Ammon's horn (tissue), 1 donor: ENCODE data around the gene ANO4.
A peak's percentile ranks its signal among the peaks of the same experiment; 100 is the strongest.

Source experiments
- DNase-seq: peaks from one replicate; pipeline ENCODE4 v3.0.0-alpha.2; 2016; ENCODE audit warnings: low spot score

The ANO4 gene

GRCh38 chr12:100794441-100795173 lies at the start of gene ANO4:
ANO4 (plus strand) TSS chr12:100794776; CDS start chr12:100901786, 107,010 bp downstream.
- DNase-seq: peak; percentile 73

DNA sequence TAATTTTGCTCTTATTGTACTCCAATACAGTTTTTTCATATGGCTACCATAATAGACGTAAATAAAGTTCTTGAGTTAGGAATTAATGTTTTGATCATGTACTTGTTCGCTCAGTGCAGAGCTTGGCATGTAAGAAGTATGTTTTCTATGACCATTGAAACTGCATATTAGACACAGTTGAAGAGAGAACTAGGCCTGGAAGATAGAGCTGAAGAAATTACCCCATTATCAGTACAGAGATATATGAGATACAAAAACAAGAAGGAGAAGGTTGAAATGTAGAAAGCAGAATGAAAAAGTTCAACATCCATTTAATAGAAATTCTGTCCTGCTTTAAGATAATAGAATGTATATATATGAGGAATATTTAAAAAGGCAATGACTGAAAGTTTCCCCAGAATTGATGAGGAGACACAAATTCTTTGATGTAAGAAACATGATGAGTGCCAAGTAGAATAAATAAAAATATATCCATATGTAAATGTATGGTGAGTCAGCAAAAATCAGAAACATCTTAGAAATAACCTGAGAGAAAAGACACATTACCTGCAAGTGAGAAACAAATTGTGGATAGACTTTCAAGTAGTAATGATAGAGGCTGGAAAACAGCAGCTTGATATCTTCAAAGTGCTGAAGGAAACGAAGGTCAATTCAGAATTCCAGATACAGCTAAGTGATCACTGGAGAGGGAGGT lies 49.1 kb upstream of the ANO4 start:
- DNase-seq: no peak

DNA sequence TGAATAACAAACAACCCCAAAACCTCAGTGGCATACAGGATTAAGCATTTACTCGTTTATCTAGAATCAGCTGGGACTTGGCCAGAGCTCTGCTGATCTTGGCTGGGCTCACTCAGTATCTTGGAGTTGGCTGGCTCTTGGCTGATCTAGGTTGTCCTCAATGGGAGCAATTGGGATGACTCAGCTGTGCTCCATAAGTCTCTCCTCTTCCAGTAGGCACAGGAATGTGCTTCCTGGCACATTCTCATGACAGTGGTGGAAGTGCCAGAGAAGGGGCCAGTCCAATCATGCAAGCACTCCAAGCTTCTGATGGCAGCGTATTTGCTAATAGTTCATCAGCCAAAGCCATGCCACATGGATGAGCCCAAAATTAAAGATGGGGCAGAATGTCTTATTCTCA lies 41.7 kb upstream of the ANO4 start:
- DNase-seq: no peak

DNA sequence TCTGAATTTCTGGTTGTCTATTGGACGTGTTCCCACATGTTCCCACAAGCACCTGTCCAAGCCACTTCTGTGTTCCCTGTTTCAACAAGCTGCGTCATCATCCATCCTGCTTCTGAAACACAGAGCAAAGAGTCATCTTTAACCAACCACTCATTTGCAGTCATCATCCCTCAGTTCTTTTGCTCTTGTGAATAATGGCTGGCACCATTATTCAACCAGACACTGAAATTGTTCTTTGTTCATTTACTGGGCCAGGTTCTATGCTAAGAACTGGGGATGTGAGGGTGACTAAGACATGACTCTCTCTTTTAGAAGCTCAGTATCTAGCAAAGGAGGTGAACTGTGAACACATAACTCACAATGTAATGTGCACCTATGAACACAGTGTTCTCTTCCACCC lies 40.7 kb upstream of the ANO4 start:
- DNase-seq: peak; percentile 66

DNA sequence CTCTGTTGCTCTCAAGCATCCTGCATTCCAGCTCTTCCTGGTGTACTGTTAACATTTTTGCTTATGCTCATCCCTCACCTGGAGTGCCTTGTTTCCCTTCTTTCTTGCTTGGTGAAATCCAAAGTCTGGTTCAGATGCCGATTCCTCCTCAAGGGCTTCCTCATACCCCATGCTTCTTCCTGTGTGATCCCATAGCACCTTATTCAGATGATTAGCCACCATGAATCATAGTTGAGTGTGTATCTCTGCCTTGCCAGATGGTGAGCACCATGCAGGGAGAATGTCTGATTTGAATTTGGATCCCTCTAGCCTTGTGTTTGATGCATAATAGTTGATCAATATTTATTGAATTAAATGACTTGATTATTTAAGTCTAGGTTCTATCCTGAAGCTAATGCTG lies 39.4 kb upstream of the ANO4 start:
- DNase-seq: no peak

GRCh38 chr12:100758083-100758482 lies 36.5 kb upstream of the ANO4 start:
- no peak for DNase-seq

GRCh38 chr12:100767371-100767770 lies 27.2 kb upstream of the ANO4 start:
- DNase-seq: no peak

DNA sequence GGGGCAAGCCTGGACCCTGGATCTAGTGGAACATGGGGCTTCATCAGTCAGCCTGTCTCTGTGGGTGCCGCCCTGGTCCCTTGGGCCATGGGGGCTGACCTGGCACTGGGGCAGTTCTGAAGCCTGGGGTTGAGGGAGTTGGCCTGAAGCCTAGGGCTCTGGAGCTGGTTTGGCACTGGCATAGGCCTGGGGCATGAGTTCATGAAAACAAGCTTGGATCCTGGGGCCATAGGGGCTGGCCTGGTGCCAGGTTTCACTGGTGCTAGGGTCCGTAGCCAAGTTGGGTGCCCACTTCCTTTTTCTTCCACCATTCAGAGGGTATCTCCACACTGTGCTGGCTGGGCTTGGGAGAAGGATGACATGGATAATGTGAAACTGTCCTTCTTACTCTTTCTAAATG lies 26.6 kb upstream of the ANO4 start:
- no peak for DNase-seq

- DNase-seq: no peak
Observed at GRCh38 chr12:100778967-100779590, 15.5 kb upstream of the ANO4 start.

- DNase-seq: no peak
Observed at GRCh38 chr12:100789146-100789545, 5.4 kb upstream of the ANO4 start.

DNA sequence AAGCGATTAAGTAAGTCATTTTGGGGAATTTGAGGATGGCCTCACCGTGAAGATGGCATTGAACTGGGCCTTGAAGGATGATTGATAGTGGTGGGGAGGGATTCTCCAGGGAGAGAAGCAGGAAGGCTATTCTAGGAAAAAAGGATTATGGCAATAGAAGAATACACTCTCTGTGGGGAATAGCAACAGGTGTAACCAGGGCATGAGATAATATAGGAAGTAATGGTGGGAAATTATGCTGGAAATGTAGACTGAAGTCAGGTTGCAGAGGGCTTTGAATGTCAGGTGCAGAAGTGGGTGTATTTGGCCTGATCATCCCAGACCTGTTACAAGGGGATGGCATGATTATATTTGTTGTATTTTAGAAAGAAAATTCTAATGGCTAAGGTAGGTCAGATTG lies 4.6 kb upstream of the ANO4 start:
- no peak for DNase-seq

DNA sequence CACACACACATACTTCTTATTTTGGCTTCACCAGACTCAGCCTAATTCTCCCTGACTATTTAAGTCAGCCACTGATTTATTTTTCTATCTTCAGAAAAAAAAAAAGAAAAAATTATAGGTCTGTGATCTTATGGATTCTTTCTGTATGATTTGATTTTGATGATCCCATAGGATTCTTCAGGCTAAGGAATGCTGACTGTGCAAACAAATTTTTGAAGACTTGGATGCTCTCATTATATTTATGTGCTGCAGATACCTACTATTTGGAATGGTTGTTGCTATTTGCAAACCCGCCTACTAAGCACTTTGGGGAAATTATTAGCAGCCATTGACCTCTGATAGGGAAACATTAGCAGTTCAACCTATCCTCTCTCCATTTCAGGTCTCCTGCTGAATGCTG lies 4.0 kb upstream of the ANO4 start:
- DNase-seq: no peak

DNA sequence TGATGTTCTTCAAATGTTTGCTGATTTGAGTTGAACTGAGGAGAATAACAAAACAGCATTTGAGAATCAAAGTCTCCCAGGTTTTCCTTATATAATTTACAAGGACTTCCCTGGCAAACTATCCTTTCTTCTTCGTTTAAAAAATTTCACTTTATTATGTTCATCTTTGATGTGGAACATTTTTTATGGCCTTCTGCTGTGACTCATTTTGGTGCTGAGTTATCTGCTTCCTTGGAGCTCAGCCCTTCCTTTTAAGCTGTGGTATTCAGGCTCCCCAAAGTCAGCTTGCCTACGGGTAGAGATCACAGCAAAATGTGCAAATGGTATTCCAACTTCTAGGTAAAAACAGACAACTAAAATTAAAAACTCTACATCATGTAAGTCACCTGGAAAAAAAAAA lies 1.4 kb upstream of the ANO4 start:
- DNase-seq: peak; percentile 21

- peak; percentile 45 for DNase-seq
Observed at GRCh38 chr12:100795174-100795799, 711 bp downstream of the ANO4 start.

DNA sequence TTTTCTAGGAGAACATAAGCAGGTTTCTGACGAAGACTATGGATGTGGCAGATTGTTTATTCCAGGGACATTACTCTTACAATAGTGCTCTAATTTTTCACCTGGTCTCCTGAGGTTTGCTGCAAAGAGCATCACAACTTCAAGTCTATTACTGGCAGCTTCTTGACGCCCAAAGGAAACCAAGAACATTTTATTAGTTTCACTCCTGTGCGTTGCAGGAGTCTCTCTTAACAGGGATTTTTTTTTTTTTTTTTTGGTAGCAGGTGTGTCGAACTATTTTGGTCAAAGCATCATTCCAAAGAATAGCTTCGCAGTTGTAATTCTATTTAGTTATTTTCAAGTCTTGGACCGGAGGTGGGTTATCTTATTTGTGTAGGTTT lies 1.2 kb downstream of the ANO4 start:
- no peak for DNase-seq

- no peak for DNase-seq
Observed at GRCh38 chr12:100796621-100797020, 2.0 kb downstream of the ANO4 start.

GRCh38 chr12:100797246-100797645 lies 2.7 kb downstream of the ANO4 start:
- peak; percentile 42 for DNase-seq

DNA sequence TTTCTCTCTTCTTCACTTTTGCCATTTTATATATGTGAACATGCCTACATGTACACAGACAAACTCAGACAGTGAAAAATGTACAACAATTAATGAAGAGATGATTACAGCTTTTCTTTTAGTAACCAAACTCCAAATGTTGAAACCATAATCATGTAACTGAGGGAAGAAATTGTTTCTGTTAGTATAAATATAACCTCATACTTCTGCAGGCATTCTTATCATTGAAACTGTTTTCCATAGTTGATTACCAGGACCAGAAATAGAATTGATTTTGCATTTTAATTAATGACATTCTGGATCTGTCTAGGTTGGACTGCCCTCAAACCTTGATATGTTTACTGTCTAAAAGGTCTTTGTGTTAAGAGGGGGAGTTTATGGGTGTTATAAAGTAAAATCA lies 3.2 kb downstream of the ANO4 start:
- DNase-seq: no peak

GRCh38 chr12:100798286-100799160 lies 3.9 kb downstream of the ANO4 start:
- DNase-seq: no peak

DNA sequence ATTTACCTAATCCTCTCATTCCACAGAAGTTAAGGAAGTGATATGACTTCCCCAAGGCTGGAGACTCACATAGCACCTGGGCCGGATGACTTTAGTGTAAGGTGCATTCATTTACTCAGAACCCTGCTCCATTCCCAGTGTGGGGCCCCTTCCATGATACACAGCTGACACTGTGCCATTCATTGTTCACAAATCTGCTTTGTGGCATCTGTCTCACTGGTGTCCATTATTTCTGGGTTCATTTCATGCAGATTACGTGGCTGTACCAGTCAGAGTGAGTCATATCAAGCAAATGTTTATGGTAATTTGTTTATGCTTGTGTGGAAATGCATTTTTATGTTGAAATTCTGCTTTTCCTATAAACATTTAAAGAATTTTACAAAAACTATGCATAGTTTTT lies 5.2 kb downstream of the ANO4 start:
- peak; percentile 80 for DNase-seq

GRCh38 chr12:100800723-100801122 lies 6.1 kb downstream of the ANO4 start:
- no peak for DNase-seq

- DNase-seq: no peak
Observed at GRCh38 chr12:100801320-100801719, 6.7 kb downstream of the ANO4 start.
